HG03097 (cell line): ENCODE results near the gene IKBKG.
A peak's percentile ranks its signal among the peaks of the same experiment; 100 is the strongest.
"Not testable (repeated sequence)": the region's sequence is repeated elsewhere in the genome, so short reads cannot be mapped to it uniquely, and the experiment has no call there.

Experiments
- ATAC-seq: cut with Tn5 transposase; IDR thresholded peaks from one replicate; pipeline ENCODE4 v1.9.1; 2021; ENCODE audit not compliant: unreplicated experiment, low FRiP score

IKBKG gene

GRCh38 chrX:154525606-154526490 lies 21.6 kb upstream of the IKBKG start:
- no peak for ATAC-seq

GRCh38 chrX:154526901-154527675 lies 20.3 kb upstream of the IKBKG start:
- ATAC-seq: no peak

GRCh38 chrX:154529206-154529612 lies 18.2 kb upstream of the IKBKG start:
- no peak for ATAC-seq

GRCh38 chrX:154530286-154530685 lies 17.1 kb upstream of the IKBKG start:
- no peak for ATAC-seq

- no peak for ATAC-seq
Observed at GRCh38 chrX:154531626-154532025, 15.8 kb upstream of the IKBKG start.

- no peak for ATAC-seq
Observed at GRCh38 chrX:154532690-154533089, 14.7 kb upstream of the IKBKG start.

- peak; percentile 90 for ATAC-seq
Observed at GRCh38 chrX:154534526-154535322, 12.7 kb upstream of the IKBKG start.

- no peak for ATAC-seq
Observed at GRCh38 chrX:154535892-154536291, 11.5 kb upstream of the IKBKG start.

- ATAC-seq: no peak
Observed at GRCh38 chrX:154539077-154539476, 8.3 kb upstream of the IKBKG start.

- ATAC-seq: not testable (repeated sequence)
Observed at GRCh38 chrX:154540365-154540764, 7.1 kb upstream of the IKBKG start.

- no peak for ATAC-seq
Observed at GRCh38 chrX:154540897-154541535, 6.4 kb upstream of the IKBKG start.

- no peak for ATAC-seq
Observed at GRCh38 chrX:154541589-154541895, 5.9 kb upstream of the IKBKG start.

- no peak for ATAC-seq
Observed at GRCh38 chrX:154541896-154542722, 5.3 kb upstream of the IKBKG start.

GRCh38 chrX:154542723-154543424 lies 4.5 kb upstream of the IKBKG start:
- ATAC-seq: no peak

- no peak for ATAC-seq
Observed at GRCh38 chrX:154545673-154546274, 1.6 kb upstream of the IKBKG start.

GRCh38 chrX:154546354-154547244 lies 821 bp upstream of the IKBKG start, which contains the start of gene G6PD:
Gene G6PD (minus strand): TSS chrX:154546846. CDS start chrX:154546155, 691 bp downstream.
- peak; percentile 49 for ATAC-seq

- no peak for ATAC-seq
Observed at GRCh38 chrX:154548028-154548316, 552 bp downstream of the IKBKG start.

GRCh38 chrX:154549766-154550165 lies 2.3 kb downstream of the IKBKG start:
- ATAC-seq: no peak
